Suprapubic skin (tissue), 4 donors: ENCODE measurements around the gene NPB.

ENCODE experiments used
- CTCF ChIP-seq, 2 donors: fragments of 200-600 bp in 1 of 2; fragments of 450-650 bp in 1 of 2; sonication (generic) in 1 of 2; IDR thresholded peaks; one replicate each; pipeline ENCODE4 v1.5.1; 2016 to 2019; ENCODE audit warnings: antibody characterized with exemption in 2 of 2, mild to moderate bottlenecking in 1 of 2, moderate library complexity in 1 of 2
- EP300 ChIP-seq: sonication (generic); formaldehyde crosslinking; IDR thresholded peaks from one replicate; pipeline ENCODE4 v1.6.1; 2017; ENCODE audit warnings: antibody characterized with exemption
- POLR2A ChIP-seq, 2 donors: fragments of 450-650 bp; IDR thresholded peaks; one replicate each; pipeline ENCODE4 v1.6.1; 2017; ENCODE audit warnings: antibody characterized with exemption in 2 of 2, mild to moderate bottlenecking in 2 of 2, moderate library complexity in 2 of 2
- POLR2AphosphoS5 ChIP-seq, 3 donors: sonication (generic); formaldehyde crosslinking; IDR thresholded peaks; one replicate each; pipeline ENCODE4 v1.6.1; 2017; ENCODE audit warnings: antibody characterized with exemption in 3 of 3

- no peak for TF ChIP-seq CTCF (IDR thresholded peaks at IDR 0.05)
- no peak for TF ChIP-seq POLR2A (IDR thresholded peaks at IDR 0.05)
- TF ChIP-seq EP300: no peak
- TF ChIP-seq POLR2AphosphoS5 (IDR thresholded peaks at IDR 0.05): no peak
These were observed 32.2 kb downstream of the NPB start for GRCh38 chr17:81934098-81934757.
